K562 (cell line): ENCODE results near the gene DHCR24. TPM values are rescaled to one million over a fixed set of nuclear protein-coding genes. Genes with fewer than 3 reads are reported as not detected.

ENCODE experiments used
- CTCF ChIP-seq, 3 experiments: IDR thresholded peaks in 2 of 3; conservative IDR thresholded peaks in 1 of 3; 2 replicates each; pipeline ENCODE4 v1.5.1; 2011 to 2012; ENCODE audit warnings: low read length in 3 of 3, mild to moderate bottlenecking in 3 of 3, control low read depth in 2 of 3, improper control_type of control experiment in 1 of 3, inconsistent platforms in 1 of 3, low read depth in 1 of 3, mixed read lengths in 1 of 3, moderate library complexity in 1 of 3; ENCODE audit not compliant: insufficient read depth in 2 of 3
- DEAF1 ChIP-seq: fragments of 450-650 bp; formaldehyde crosslinking; IDR thresholded peaks from 2 replicates; pipeline ENCODE4 v1.4.0; 2020; ENCODE audit warnings: mild to moderate bottlenecking, moderate library complexity
- L3MBTL2 ChIP-seq: fragments of 450-650 bp; IDR thresholded peaks from 2 replicates; pipeline ENCODE4 v1.6.1; 2016; ENCODE audit warnings: mild to moderate bottlenecking, moderate library complexity
- SUPT5H ChIP-seq: fragments of 450-650 bp; IDR thresholded peaks from 2 replicates; pipeline ENCODE4 v1.6.1; 2016
- ZNF583 ChIP-seq: fragments of 250-450 bp; sonication (Bioruptor Pico); IDR thresholded peaks from 2 replicates; pipeline ENCODE4 v1.4.0; 2020
- polyA plus RNA-seq, 8 experiments: library from polyadenylated mRNA; depleted of rRNA in 4 of 8; stranded (reverse) in 5 of 8; unstranded in 3 of 8; fragments of >200 nt; fragmentation: Nextera tagmentation in 2 of 8; fragmentation: Illumina TruSeq in 1 of 8; extraction: Ambion mirVana in 2 of 8; extraction: Trizol in 1 of 8; gene quantifications; 2 replicates each; pipeline versions ENCODE4 v1.2.1 to v1.2.3, GENCODE V29; 2011 to 2014; ENCODE audit warnings: inconsistent platforms in 1 of 8, missing spikeins in 1 of 8
- total RNA-seq, 7 experiments: library from RNA; depleted of rRNA in 6 of 7; stranded (reverse); fragments of >200 nt in 6 of 7; fragmentation: Illumina TruSeq in 2 of 7; extraction: Trizol in 2 of 7; gene quantifications; 2 replicates each; pipeline versions ENCODE4 v1.2.1 to v1.2.3, GENCODE V29; 2011 to 2021; ENCODE audit warnings: low replicate concordance in 1 of 7
- TF ChIP-seq, protein P1 (sequence below), 2 experiments: IDR thresholded peaks; 2 replicates each; pipeline ENCODE4 v1.6.1; 2012; ENCODE audit warnings: improper control_type of control experiment in 2 of 2, low read depth in 2 of 2, low read length in 2 of 2, borderline replicate concordance in 1 of 2

Gene DHCR24
- total and polyA plus RNA-seq, 9 of the 15 experiments (the other 6 are each of a cell fraction or from before 2014, with no cell fraction given), result 23.4 to 161 (median 79.9) TPM

GRCh38 chr1:54810153-54810942 is 76.6 kb downstream of the DHCR24 start (continued):
- TF ChIP-seq, protein P1, sequence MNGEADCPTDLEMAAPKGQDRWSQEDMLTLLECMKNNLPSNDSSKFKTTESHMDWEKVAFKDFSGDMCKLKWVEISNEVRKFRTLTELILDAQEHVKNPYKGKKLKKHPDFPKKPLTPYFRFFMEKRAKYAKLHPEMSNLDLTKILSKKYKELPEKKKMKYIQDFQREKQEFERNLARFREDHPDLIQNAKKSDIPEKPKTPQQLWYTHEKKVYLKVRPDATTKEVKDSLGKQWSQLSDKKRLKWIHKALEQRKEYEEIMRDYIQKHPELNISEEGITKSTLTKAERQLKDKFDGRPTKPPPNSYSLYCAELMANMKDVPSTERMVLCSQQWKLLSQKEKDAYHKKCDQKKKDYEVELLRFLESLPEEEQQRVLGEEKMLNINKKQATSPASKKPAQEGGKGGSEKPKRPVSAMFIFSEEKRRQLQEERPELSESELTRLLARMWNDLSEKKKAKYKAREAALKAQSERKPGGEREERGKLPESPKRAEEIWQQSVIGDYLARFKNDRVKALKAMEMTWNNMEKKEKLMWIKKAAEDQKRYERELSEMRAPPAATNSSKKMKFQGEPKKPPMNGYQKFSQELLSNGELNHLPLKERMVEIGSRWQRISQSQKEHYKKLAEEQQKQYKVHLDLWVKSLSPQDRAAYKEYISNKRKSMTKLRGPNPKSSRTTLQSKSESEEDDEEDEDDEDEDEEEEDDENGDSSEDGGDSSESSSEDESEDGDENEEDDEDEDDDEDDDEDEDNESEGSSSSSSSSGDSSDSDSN (IDR thresholded peaks at IDR 0.05; ENCODE audit: borderline replicate concordance in 1 of 2, low read depth in 2 of 2, low read length in 2 of 2), result 0 out of 4 replicates have a peak, but pooled peaks of 1 of the 2 experiments have one; percentile 28
- TF ChIP-seq ZNF583 (CRISPR knock-in tag), result no peak
- peak; percentile 78 for TF ChIP-seq DEAF1 (CRISPR knock-in tag)
- TF ChIP-seq SUPT5H, result no peak
- TF ChIP-seq L3MBTL2, result no peak
- TF ChIP-seq CTCF (IDR thresholded peaks at IDR 0.05 in 2 of 3, conservative IDR thresholded peaks at IDR 0.05 in 1 of 3; ENCODE audit: insufficient read depth in 2 of 3, low read depth in 1 of 3, low read length in 3 of 3), result peak; percentile 84 to 93 (median 92)
